ENCODE measurements around the gene VAMP2. TPM values are rescaled to one million over a fixed set of nuclear protein-coding genes. Genes with fewer than 3 reads are reported as not detected.

The VAMP2 gene
- total RNA-seq, 1 donor from 2014 or later = 44.7 TPM

GRCh38 chr17:8151120-8151640 is 11.6 kb downstream of the VAMP2 start:
- Mint-ChIP-seq H3K27me3 (peaks cover 4% of the 10 kb centered on the region), H3K27ac (no peak overlapping the region), H3K9me3 (no peaks in the 10 kb centered on the region), H3K4me3 (peak overlapping the region; percentile 97), H3K36me3 (no peaks in the 10 kb centered on the region), H3K4me1 (ENCODE audit: unreplicated experiment) (peaks cover 21% of the 10 kb centered on the region)
- no peak for TF ChIP-seq CTCF (conservative IDR thresholded peaks at IDR 0.05)
- no peak for DNase-seq (ENCODE audit: extremely low spot score, unreplicated experiment)

GRCh38 chr17:8150194-8151119 is 12.3 kb downstream of the VAMP2 start:
- no peak for TF ChIP-seq CTCF (conservative IDR thresholded peaks at IDR 0.05)

GRCh38 chr17:8149419-8150193 is 13.1 kb downstream of the VAMP2 start:
- TF ChIP-seq CTCF (conservative IDR thresholded peaks at IDR 0.05) = no peak
- Mint-ChIP-seq H3K27me3 (peaks cover 4% of the 10 kb centered on the region), H3K36me3 (no peaks in the 10 kb centered on the region), H3K9me3 (no peaks in the 10 kb centered on the region), H3K27ac (peak overlapping the region; percentile 31), H3K4me3 (no peak overlapping the region), H3K4me1 (ENCODE audit: unreplicated experiment) (peaks cover 21% of the 10 kb centered on the region)
- no peak for DNase-seq (ENCODE audit: extremely low spot score, unreplicated experiment)

More at GRCh38 chr17:8150194-8151119, 12.3 kb downstream of the VAMP2 start:
- Mint-ChIP-seq H3K9me3 (no peaks in the 10 kb centered on the region), H3K27me3 (peaks cover 4% of the 10 kb centered on the region), H3K4me3 (peak overlapping the region; percentile 97), H3K27ac (no peak overlapping the region), H3K36me3 (no peaks in the 10 kb centered on the region), H3K4me1 (ENCODE audit: unreplicated experiment) (peaks cover 21% of the 10 kb centered on the region)
- DNase-seq (ENCODE audit: extremely low spot score, unreplicated experiment) = no peak

GRCh38 chr17:8148560-8148959 is 14.2 kb downstream of the VAMP2 start:
- H3K4me3 Mint-ChIP-seq = no peak overlapping the region
- no peak for DNase-seq (ENCODE audit: extremely low spot score, unreplicated experiment)
- H3K27ac Mint-ChIP-seq = no peak overlapping the region
- peaks cover 14% of the 10 kb centered on the region for H3K4me1 Mint-ChIP-seq (ENCODE audit: unreplicated experiment)
- H3K36me3 Mint-ChIP-seq = no peaks in the 10 kb centered on the region
- H3K9me3 Mint-ChIP-seq = no peaks in the 10 kb centered on the region
- peaks cover 4% of the 10 kb centered on the region for H3K27me3 Mint-ChIP-seq
- TF ChIP-seq CTCF (conservative IDR thresholded peaks at IDR 0.05) = no peak

GRCh38 chr17:8147805-8148404 is 14.8 kb downstream of the VAMP2 start:
- Mint-ChIP-seq H3K36me3 (no peaks in the 10 kb centered on the region), H3K4me3 (no peak overlapping the region), H3K4me1 (ENCODE audit: unreplicated experiment) (peaks cover 7% of the 10 kb centered on the region), H3K9me3 (no peaks in the 10 kb centered on the region), H3K27me3 (peaks cover 4% of the 10 kb centered on the region), H3K27ac (no peak overlapping the region)
- no peak for TF ChIP-seq CTCF (conservative IDR thresholded peaks at IDR 0.05)
- DNase-seq (ENCODE audit: extremely low spot score, unreplicated experiment) = no peak
